GM23338 (cell line): ENCODE data around the gene C17orf107. TPM values are rescaled to one million over a fixed set of nuclear protein-coding genes. Genes with fewer than 3 reads are reported as not detected.

Experiments used
- ATAC-seq: fragments of 200-7000 bp; cut with Tn5 transposase; 3 replicates; pipeline ENCODE4 v1.9.1; 2020
- DNase-seq: peaks from one replicate; pipeline ENCODE4 v3.0.0-alpha.2; 2015; ENCODE audit warnings: low spot score
- H2AFZ ChIP-seq: fragments of 200-600 bp; sonication (generic); 2 replicates; pipeline ENCODE4 v1.8.0; 2016; ENCODE audit warnings: antibody characterized with exemption, mild to moderate bottlenecking, moderate library complexity
- H3F3A ChIP-seq: fragments of 200-600 bp; sonication (generic); replicated peaks from 2 replicates; pipeline ENCODE4 v1.8.0; 2017; ENCODE audit warnings: antibody characterized with exemption, mixed run types, low read depth
- H3K27ac ChIP-seq: fragments of 200-600 bp; sonication (generic); 2 replicates; pipeline ENCODE4 v1.6.1; 2016; ENCODE audit warnings: low read depth
- H3K27me3 ChIP-seq: fragments of 200-600 bp; sonication (generic); 2 replicates; pipeline ENCODE4 v1.8.0; 2016; ENCODE audit warnings: mild to moderate bottlenecking, mixed run types, moderate library complexity; ENCODE audit not compliant: insufficient read depth
- H3K36me3 ChIP-seq: fragments of 200-600 bp; sonication (generic); 2 replicates; pipeline ENCODE4 v1.8.0; 2016; ENCODE audit warnings: mild to moderate bottlenecking; ENCODE audit not compliant: insufficient read depth
- H3K4me1 ChIP-seq: fragments of 200-600 bp; sonication (generic); 2 replicates; pipeline ENCODE4 v1.8.0; 2016; ENCODE audit warnings: mild to moderate bottlenecking, moderate library complexity; ENCODE audit not compliant: insufficient read depth
- H3K4me2 ChIP-seq: fragments of 200-600 bp; sonication (generic); 2 replicates; pipeline ENCODE4 v1.7.1; 2017; ENCODE audit warnings: mixed run types
- H3K4me3 ChIP-seq: fragments of 200-600 bp; sonication (generic); 2 replicates; pipeline ENCODE4 v1.6.1; 2016; ENCODE audit warnings: mixed run types
- H3K79me2 ChIP-seq: fragments of 200-600 bp; sonication (generic); replicated peaks from 2 replicates; pipeline ENCODE4 v1.8.0; 2017; ENCODE audit warnings: mild to moderate bottlenecking; ENCODE audit not compliant: insufficient read depth
- H3K9me2 ChIP-seq: fragments of 200-600 bp; sonication (generic); 2 replicates; pipeline ENCODE4 v1.8.0; 2017; ENCODE audit not compliant: insufficient read depth
- H4K20me1 ChIP-seq: fragments of 200-600 bp; sonication (generic); replicated peaks from 2 replicates; pipeline ENCODE4 v1.8.0; 2017; ENCODE audit warnings: mild to moderate bottlenecking; ENCODE audit not compliant: insufficient read depth
- H3K27ac Mint-ChIP-seq: 2 replicates; pipeline ENCODE4 v1.8.0; 2020; ENCODE audit warnings: inconsistent platforms, mild to moderate bottlenecking, moderate library complexity, mixed read lengths
- H3K27me3 Mint-ChIP-seq: 3 replicates; pipeline ENCODE4 v1.8.0; 2022; ENCODE audit warnings: low read depth, mild to moderate bottlenecking, moderate library complexity, mixed read lengths, inconsistent platforms; ENCODE audit not compliant: insufficient read depth, poor library complexity
- H3K36me3 Mint-ChIP-seq: 3 replicates; pipeline ENCODE4 v1.8.0; 2021; ENCODE audit warnings: low read depth, mild to moderate bottlenecking, inconsistent platforms, moderate library complexity, mixed read lengths
- H3K4me1 Mint-ChIP-seq: 3 replicates; pipeline ENCODE4 v1.8.0; 2020; ENCODE audit warnings: mild to moderate bottlenecking, inconsistent platforms, mixed read lengths
- H3K4me3 Mint-ChIP-seq: 3 replicates; pipeline ENCODE4 v1.8.0; 2021; ENCODE audit warnings: moderate library complexity, mild to moderate bottlenecking, inconsistent platforms, mixed read lengths
- H3K9me3 Mint-ChIP-seq: 3 replicates; pipeline ENCODE4 v1.8.0; 2020; ENCODE audit warnings: moderate library complexity, mild to moderate bottlenecking, inconsistent platforms, mixed read lengths
- EZH2 ChIP-seq: fragments of 200-600 bp; sonication (generic); IDR thresholded peaks from one replicate; pipeline ENCODE4 v1.8.0; 2017; ENCODE audit warnings: antibody characterized with exemption, mild to moderate bottlenecking, low read depth; ENCODE audit not compliant: unreplicated experiment
- EZH2phosphoT487 ChIP-seq: fragments of 200-600 bp; sonication (generic); IDR thresholded peaks from one replicate; pipeline ENCODE4 v1.8.1; 2018; ENCODE audit warnings: antibody characterized with exemption; ENCODE audit not compliant: unreplicated experiment
- JUNB ChIP-seq: IDR thresholded peaks from one replicate; pipeline ENCODE4 v1.6.1; 2016; ENCODE audit warnings: antibody characterized with exemption; ENCODE audit not compliant: unreplicated experiment
- ZNF114 ChIP-seq: fragments of 250-450 bp; sonication (Bioruptor Pico); IDR thresholded peaks from 2 replicates; pipeline ENCODE4 v1.5.0; 2020; ENCODE audit warnings: mild to moderate bottlenecking, moderate library complexity
- polyA plus RNA-seq: library from polyadenylated mRNA; unstranded; fragments of >200 nt; fragmentation: Nextera tagmentation; extraction: Ambion mirVana; gene quantifications from 2 replicates; pipeline ENCODE4 v1.2.1, GENCODE V29; 2016
- total RNA-seq: library from RNA; depleted of rRNA; stranded (reverse); fragments of >200 nt; shearing (Covaris generic); gene quantifications from 2 replicates; pipeline ENCODE4 v1.2.3, GENCODE V29; 2014
- TF ChIP-seq, protein P1 (sequence below): fragments of 250-450 bp; sonication (Bioruptor Pico); IDR thresholded peaks from 2 replicates; pipeline ENCODE4 v1.5.0; 2020; ENCODE audit warnings: mild to moderate bottlenecking, moderate library complexity
- TF ChIP-seq, protein P2 (sequence below): IDR thresholded peaks from 2 replicates; pipeline ENCODE4 v1.6.1; 2016; ENCODE audit warnings: antibody characterized with exemption
- TF ChIP-seq, protein P3 (sequence below): IDR thresholded peaks from one replicate; pipeline ENCODE4 v1.6.1; 2018; ENCODE audit warnings: antibody characterized with exemption; ENCODE audit not compliant: unreplicated experiment

C17orf107 gene
- total and polyA plus RNA-seq, 2 experiments from 2014 or later, result 1.9 to 5.9 TPM

DNA sequence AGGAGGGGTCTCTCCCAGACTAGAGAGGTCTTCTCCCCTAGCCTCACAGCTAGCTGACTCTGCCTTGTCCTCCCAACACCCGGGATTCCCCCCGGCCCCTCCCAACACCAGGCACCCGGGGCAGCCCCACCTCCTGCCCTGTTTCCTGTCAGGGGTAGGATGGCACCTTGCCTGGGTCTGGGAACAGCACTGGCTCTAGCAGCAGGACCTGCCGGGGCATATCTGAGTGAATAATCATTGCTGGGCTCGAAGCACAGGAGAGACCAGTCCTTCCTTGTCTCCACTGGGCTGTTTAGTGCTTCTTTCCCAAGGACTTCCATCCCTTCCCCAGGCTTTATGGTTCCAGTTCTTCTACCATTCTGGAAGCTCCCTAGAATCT, 40.5 kb upstream of the C17orf107 start (continued):
- TF ChIP-seq, protein P1, sequence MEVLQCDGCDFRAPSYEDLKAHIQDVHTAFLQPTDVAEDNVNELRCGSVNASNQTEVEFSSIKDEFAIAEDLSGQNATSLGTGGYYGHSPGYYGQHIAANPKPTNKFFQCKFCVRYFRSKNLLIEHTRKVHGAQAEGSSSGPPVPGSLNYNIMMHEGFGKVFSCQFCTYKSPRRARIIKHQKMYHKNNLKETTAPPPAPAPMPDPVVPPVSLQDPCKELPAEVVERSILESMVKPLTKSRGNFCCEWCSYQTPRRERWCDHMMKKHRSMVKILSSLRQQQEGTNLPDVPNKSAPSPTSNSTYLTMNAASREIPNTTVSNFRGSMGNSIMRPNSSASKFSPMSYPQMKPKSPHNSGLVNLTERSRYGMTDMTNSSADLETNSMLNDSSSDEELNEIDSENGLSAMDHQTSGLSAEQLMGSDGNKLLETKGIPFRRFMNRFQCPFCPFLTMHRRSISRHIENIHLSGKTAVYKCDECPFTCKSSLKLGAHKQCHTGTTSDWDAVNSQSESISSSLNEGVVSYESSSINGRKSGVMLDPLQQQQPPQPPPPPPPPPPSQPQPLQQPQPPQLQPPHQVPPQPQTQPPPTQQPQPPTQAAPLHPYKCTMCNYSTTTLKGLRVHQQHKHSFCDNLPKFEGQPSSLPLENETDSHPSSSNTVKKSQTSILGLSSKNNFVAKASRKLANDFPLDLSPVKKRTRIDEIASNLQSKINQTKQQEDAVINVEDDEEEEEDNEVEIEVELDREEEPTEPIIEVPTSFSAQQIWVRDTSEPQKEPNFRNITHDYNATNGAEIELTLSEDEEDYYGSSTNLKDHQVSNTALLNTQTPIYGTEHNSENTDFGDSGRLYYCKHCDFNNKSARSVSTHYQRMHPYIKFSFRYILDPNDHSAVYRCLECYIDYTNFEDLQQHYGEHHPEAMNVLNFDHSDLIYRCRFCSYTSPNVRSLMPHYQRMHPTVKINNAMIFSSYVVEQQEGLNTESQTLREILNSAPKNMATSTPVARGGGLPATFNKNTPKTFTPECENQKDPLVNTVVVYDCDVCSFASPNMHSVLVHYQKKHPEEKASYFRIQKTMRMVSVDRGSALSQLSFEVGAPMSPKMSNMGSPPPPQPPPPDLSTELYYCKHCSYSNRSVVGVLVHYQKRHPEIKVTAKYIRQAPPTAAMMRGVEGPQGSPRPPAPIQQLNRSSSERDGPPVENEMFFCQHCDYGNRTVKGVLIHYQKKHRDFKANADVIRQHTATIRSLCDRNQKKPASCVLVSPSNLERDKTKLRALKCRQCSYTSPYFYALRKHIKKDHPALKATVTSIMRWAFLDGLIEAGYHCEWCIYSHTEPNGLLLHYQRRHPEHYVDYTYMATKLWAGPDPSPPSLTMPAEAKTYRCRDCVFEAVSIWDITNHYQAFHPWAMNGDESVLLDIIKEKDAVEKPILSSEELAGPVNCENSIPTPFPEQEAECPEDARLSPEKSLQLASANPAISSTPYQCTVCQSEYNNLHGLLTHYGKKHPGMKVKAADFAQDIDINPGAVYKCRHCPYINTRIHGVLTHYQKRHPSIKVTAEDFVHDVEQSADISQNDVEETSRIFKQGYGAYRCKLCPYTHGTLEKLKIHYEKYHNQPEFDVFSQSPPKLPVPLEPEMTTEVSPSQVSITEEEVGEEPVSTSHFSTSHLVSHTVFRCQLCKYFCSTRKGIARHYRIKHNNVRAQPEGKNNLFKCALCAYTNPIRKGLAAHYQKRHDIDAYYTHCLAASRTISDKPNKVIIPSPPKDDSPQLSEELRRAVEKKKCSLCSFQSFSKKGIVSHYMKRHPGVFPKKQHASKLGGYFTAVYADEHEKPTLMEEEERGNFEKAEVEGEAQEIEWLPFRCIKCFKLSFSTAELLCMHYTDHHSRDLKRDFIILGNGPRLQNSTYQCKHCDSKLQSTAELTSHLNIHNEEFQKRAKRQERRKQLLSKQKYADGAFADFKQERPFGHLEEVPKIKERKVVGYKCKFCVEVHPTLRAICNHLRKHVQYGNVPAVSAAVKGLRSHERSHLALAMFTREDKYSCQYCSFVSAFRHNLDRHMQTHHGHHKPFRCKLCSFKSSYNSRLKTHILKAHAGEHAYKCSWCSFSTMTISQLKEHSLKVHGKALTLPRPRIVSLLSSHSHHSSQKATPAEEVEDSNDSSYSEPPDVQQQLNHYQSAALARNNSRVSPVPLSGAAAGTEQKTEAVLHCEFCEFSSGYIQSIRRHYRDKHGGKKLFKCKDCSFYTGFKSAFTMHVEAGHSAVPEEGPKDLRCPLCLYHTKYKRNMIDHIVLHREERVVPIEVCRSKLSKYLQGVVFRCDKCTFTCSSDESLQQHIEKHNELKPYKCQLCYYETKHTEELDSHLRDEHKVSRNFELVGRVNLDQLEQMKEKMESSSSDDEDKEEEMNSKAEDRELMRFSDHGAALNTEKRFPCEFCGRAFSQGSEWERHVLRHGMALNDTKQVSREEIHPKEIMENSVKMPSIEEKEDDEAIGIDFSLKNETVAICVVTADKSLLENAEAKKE, result no peak
- TF ChIP-seq EZH2phosphoT487 (no peak), EZH2 (no peak)
- TF ChIP-seq, protein P2, sequence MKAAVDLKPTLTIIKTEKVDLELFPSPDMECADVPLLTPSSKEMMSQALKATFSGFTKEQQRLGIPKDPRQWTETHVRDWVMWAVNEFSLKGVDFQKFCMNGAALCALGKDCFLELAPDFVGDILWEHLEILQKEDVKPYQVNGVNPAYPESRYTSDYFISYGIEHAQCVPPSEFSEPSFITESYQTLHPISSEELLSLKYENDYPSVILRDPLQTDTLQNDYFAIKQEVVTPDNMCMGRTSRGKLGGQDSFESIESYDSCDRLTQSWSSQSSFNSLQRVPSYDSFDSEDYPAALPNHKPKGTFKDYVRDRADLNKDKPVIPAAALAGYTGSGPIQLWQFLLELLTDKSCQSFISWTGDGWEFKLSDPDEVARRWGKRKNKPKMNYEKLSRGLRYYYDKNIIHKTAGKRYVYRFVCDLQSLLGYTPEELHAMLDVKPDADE, result no peak

DNA sequence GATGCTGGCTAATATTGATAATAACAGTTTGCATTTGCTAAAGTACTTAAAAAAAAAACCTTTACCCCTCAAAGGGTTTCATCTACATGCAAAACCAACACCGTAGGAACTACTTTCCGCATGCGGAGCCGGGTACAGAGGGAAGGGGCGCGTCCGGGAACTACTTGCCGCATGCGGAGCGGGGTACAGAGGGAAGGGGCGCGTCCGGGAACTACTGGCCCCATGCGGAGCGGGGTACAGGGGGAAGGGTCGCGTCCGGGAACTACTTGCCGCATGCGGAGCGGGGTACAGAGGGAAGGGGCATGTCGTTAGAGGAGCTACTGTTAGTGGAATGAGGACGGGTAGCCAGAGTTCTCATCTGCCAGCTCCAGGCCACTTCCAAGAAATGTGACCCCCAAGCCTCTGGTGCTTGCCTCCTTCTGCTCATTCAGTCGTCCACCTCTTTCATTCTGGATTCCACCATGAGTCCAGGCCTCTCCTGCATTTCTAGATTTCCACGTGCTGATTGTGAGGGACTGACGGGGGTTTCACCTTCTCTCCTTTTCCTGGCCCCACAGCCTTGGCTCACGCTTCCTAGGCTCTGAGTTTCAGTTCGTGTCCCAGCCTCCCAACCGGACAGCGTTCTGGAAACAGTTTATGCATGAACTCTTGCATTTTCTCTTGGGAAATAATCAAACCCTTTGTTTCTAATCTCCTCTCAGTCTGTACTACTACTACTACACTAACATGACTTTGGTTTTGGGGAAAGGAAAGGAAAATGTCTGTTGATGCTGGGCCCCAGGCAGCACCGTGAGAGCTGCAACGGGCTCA, 39.3 kb upstream of the C17orf107 start:
- H3K4me1 Mint-ChIP-seq, result peaks cover 51% of the 10 kb centered on the region
- no peaks in the 10 kb centered on the region for H3K9me2 ChIP-seq
- H4K20me1 ChIP-seq, result peaks cover 5% of the 10 kb centered on the region; the same call in 1 of the 2 replicates
- H3F3A ChIP-seq, result peaks cover 13% of the 10 kb centered on the region; the same call in 1 of the 2 replicates
- H3K4me1 ChIP-seq, result peaks cover 43% of the 10 kb centered on the region
- no peaks in the 10 kb centered on the region for H3K36me3 ChIP-seq
- peak overlapping the region; percentile 48 for H3K4me3 Mint-ChIP-seq
- peaks cover 28% of the 10 kb centered on the region for H3K79me2 ChIP-seq
- H3K27me3 Mint-ChIP-seq, result peaks cover 9% of the 10 kb centered on the region
- H3K27ac Mint-ChIP-seq, result peak overlapping the region; percentile 52
- H2AFZ ChIP-seq, result peak overlapping the region; percentile 66; the same call in 1 of the 2 replicates
- H3K36me3 Mint-ChIP-seq, result peaks cover 9% of the 10 kb centered on the region; the same call in 1 of the 3 replicates
- H3K27me3 ChIP-seq, result no peaks in the 10 kb centered on the region
- peak overlapping the region; percentile 75 for H3K4me2 ChIP-seq
- DNase-seq, result peak; percentile 57
- peak overlapping the region; percentile 66; the same call in 1 of the 2 replicates for H3K27ac ChIP-seq
- peak overlapping the region; percentile 43 for H3K4me3 ChIP-seq
- H3K9me3 Mint-ChIP-seq, result no peaks in the 10 kb centered on the region
- peak; percentile 47 for ATAC-seq
- TF ChIP-seq, protein P3, sequence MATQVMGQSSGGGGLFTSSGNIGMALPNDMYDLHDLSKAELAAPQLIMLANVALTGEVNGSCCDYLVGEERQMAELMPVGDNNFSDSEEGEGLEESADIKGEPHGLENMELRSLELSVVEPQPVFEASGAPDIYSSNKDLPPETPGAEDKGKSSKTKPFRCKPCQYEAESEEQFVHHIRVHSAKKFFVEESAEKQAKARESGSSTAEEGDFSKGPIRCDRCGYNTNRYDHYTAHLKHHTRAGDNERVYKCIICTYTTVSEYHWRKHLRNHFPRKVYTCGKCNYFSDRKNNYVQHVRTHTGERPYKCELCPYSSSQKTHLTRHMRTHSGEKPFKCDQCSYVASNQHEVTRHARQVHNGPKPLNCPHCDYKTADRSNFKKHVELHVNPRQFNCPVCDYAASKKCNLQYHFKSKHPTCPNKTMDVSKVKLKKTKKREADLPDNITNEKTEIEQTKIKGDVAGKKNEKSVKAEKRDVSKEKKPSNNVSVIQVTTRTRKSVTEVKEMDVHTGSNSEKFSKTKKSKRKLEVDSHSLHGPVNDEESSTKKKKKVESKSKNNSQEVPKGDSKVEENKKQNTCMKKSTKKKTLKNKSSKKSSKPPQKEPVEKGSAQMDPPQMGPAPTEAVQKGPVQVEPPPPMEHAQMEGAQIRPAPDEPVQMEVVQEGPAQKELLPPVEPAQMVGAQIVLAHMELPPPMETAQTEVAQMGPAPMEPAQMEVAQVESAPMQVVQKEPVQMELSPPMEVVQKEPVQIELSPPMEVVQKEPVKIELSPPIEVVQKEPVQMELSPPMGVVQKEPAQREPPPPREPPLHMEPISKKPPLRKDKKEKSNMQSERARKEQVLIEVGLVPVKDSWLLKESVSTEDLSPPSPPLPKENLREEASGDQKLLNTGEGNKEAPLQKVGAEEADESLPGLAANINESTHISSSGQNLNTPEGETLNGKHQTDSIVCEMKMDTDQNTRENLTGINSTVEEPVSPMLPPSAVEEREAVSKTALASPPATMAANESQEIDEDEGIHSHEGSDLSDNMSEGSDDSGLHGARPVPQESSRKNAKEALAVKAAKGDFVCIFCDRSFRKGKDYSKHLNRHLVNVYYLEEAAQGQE, result no peak
- TF ChIP-seq EZH2 (no peak), JUNB (no peak), ZNF114 (no peak), EZH2phosphoT487 (no peak)
